A549 (cell line): ENCODE data around the gene SLC9A3.

Source experiments
- CEBPB ChIP-seq, 2 experiments: fragments of >200 bp in 1 of 2; sonication (Bioruptor Twin) in 1 of 2; formaldehyde crosslinking in 1 of 2; IDR thresholded peaks; 2 replicates each; pipeline ENCODE4 v1.6.1; 2012 to 2016
- EP300 ChIP-seq, 2 experiments: fragments of >200 bp; sonication (Bioruptor Twin); formaldehyde crosslinking; IDR thresholded peaks; 2 replicates in 1 of 2; 3 replicates in 1 of 2; pipeline ENCODE4 v1.6.1; 2016 to 2017
- MAX ChIP-seq: IDR thresholded peaks from 2 replicates; pipeline ENCODE4 v1.6.1; 2012
- POLR2A ChIP-seq: IDR thresholded peaks from 2 replicates; pipeline ENCODE4 v1.6.1; 2012; ENCODE audit warnings: mild to moderate bottlenecking, low read length
- REST ChIP-seq: fragments of 200-600 bp; sonication (generic); IDR thresholded peaks from 2 replicates; pipeline ENCODE4 v1.6.1; 2016; ENCODE audit warnings: antibody characterized with exemption, mild to moderate bottlenecking, moderate library complexity
- TF ChIP-seq, protein P1 (sequence below): fragments of >200 bp; sonication (Bioruptor Twin); formaldehyde crosslinking; IDR thresholded peaks from 3 replicates; pipeline ENCODE4 v1.5.1; 2016

DNA sequence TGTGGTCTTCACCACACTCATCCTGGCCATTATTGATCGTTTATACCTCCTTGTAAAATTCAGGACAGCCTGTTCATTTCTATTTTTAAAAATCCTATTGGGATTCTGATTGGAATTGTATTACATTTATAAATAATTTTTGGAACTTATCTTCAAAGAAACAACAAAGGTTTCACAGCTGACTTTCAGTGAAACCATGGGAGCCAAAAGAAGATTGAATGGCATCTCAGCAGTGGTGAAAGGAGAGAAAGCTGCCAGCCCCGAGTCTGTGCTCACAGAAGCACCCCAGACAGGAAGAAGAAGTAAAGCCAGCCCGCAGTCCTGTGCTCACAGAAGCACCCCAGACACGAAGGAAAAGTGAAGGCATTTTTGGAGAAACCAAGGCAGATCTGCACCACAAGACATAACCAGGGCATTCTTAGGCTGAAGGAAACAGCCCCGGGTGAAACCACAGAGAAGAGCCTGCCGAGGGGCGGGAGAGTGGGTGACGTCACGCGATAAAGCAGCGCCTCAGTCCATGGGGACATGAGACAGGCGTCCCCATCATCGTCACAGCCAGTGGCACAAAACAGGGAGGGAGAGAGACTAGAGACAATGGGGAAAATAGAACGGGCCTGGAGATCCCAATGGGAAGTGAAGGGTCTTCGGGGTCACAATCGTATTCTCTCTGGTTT lies 42.5 kb upstream of the SLC9A3 start:
- TF ChIP-seq, protein P1, sequence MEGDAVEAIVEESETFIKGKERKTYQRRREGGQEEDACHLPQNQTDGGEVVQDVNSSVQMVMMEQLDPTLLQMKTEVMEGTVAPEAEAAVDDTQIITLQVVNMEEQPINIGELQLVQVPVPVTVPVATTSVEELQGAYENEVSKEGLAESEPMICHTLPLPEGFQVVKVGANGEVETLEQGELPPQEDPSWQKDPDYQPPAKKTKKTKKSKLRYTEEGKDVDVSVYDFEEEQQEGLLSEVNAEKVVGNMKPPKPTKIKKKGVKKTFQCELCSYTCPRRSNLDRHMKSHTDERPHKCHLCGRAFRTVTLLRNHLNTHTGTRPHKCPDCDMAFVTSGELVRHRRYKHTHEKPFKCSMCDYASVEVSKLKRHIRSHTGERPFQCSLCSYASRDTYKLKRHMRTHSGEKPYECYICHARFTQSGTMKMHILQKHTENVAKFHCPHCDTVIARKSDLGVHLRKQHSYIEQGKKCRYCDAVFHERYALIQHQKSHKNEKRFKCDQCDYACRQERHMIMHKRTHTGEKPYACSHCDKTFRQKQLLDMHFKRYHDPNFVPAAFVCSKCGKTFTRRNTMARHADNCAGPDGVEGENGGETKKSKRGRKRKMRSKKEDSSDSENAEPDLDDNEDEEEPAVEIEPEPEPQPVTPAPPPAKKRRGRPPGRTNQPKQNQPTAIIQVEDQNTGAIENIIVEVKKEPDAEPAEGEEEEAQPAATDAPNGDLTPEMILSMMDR: no peak
- TF ChIP-seq REST: no peak
- TF ChIP-seq POLR2A: no peak
- TF ChIP-seq MAX: no peak
- no peak for TF ChIP-seq CEBPB (IDR thresholded peaks at IDR 0.05)
- no peak for TF ChIP-seq EP300 (IDR thresholded peaks at IDR 0.05)
